GM21529 (cell line): ENCODE results near the gene CLDN22.

Source experiments
- ATAC-seq: cut with Tn5 transposase; IDR thresholded peaks from one replicate; pipeline ENCODE4 v1.9.1; 2021; ENCODE audit not compliant: unreplicated experiment

Gene CLDN22

DNA sequence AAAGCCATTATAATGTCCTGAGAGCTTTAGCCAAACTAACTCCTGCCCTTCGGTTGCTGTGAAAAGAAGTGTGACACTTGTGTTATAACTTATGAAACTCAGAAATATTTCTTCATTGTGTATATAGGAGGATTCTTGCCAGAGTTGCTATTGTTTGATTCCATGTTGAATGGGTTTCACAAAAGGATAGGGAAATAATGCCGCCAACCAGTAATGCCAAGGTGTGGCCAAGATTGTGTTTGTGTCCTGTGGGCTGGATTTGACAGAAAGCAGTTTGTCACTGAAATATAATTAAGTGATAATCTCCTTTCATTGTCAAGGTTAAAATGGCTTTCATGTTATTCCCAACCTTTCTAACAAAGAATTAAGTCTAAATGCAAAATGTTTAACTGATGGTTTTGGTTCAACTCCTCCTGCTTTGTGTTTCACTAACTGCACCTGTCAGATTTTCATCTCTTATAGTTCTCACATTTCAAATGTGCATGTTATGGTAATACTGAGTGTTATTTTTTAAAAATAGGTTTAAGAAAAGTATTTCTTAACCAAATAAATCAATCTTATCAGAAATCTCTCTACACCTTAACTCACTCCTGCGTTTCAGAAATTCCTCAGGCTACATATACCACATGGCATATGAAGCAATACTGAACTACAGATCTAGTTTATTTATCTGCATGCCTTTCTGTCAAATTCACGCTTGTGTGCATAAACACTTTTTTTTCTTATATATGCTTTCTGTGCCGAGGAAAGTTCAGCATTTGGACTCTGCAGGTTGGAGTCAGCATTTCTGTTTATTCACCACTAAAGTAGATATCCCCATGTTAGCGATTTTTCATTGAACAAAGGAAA lies at the start of gene CLDN22:
Gene CLDN22, minus strand, starts transcription at position 66 of the 849 bp plus-strand sequence. Its CDS starts 58 bp downstream, at position 8.
- ATAC-seq, result no peak

DNA sequence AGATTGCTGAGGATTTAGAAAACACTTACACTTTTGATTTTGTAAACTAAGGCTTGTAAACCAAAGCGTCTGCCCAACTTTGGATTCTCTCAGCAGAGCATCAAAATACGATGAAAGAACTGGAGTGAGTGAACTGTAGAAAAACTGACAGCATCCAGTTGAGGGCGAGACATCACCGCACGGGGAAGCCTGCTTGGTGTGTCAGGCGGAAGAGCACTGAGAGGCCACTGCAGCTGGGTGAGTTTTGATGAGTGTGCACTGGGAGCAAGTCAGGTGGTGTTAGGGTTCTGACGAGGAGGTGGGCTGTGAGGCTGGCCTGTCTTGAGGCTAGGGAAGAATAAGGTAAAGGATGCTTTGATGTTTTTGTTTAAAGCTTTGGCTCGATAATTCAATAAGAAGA lies 49.0 kb upstream of the CLDN22 start:
- no peak for ATAC-seq

DNA sequence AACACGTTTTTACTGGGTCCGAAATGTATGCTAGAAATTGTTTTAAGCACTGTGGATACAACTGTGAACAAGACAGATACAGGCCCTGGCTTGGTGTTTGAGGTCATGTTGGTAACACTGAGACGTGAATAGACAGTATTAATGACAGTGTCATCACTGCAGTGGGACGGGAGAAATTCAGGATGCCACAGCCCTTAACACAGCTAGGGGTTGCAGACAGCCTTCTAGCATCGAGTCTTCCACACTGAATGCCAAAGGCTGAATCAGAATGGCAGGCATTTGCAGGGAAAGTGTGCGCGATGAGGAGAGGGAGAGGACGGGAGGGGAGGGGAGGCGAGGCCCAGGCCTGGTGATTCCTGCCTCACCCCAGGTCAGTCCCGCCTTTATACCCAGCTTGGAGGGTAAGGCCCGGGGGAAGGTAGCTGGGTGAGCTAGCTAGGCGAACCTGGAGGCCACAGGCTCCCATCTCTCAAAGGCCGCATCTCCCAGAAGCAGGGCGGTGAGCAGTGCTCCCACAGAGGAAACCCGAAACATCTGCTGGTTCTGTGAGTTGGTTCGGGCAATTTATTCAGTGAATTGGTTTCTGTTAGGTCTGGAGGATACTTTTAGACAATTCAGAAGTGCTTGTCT lies 46.2 kb upstream of the CLDN22 start:
- ATAC-seq, result no peak

DNA sequence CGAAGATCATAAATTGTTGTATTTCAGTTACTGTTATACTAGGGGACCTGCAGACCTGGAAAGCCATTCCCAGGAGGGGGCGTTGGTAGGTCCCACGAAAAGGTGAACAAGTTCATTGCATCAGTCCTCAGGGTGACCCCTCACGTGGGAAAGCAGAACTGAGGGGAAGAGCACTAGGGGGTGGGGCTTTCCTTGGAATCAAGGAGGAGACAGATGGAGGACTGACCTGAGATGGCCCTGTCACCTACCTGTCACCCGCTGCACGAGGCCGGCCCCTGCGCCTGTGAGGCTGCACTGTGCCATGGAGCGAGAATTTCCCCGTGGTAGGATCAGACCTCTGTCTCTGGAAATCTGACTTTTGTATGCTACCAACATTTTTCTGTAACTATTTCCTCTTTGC lies 43.9 kb upstream of the CLDN22 start:
- no peak for ATAC-seq

DNA sequence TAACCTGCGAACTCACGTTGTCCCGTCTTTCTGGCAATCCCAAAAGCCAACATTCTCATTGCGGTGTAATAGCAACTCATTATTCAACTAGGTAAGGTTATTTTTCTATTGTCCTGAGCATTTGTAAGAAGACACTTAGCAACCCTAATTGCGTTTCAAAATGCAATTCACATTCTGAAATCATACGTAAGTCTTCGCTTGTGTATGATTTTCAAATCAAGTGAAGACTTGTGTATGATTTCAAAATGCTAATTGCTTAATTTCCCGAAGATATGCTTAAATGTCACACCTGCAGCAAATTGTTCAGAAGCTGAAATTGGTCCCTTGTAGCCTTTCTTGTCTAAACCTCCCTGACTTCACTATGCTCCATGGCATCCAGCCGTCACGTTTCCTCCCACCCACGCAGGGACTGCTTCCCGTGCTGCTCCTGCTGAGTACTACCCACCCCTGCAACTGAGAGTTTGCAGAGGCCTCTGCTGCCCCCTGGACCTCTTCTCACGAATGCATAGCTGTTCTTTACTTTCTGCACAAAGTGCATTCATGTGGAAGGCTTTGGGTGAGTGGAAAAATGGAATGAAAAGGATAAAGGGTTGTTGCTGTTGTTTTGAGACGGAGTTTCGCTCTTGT lies 43.0 kb upstream of the CLDN22 start:
- no peak for ATAC-seq

DNA sequence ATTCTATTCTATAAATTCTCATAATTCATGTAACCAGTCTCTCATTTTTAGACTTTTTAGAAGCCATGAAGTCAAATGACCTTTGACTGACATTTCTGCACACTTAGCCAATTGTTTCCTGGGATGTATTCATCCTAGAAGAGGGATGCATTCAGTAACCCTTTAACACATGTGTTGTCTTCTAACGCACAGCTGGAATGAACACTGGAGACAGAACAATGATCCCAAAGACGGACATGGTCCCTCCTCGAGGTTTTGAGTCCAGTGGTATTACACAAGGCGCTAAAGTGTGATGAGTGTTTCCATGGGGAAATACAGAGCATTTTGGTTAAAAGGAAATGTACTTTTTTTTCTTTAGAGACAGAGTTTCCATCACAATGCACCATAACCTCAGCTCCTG lies 42.0 kb upstream of the CLDN22 start:
- ATAC-seq, result no peak

DNA sequence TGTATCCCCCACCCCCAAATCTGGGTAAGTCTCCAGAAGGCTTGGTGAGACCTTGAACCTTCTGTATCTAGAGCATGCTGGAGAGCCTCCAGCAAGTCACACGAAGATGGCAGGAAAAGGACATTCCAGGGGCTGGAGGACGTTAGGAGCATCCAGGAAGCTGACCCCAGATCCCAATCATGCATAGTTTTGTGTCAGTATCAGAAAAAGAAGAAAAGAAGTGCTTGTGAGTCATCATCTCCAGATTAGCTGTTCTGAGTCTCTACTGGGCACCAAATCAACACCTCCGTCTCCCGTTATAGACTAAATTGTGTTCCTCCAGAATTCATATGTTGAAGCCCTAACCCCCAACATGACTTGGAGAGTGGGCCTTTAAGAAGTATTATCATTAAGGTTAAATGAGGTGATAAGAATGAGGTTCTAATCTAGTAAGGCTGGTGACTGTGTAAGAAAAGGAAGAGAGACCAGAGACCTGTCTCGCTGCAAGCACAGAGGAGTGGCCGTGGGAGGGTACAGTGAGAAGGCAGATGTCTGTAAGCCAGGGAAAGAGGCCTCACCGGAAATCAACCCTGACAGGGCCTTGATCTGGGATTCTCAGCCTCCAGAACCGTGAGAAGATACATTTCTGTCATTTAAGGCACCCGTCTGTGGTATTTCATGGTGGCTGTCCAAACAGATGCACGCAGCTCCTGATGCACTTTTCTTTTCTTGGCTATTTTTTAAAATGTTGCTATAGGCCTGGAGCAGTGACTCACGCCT lies 40.3 kb upstream of the CLDN22 start:
- no peak for ATAC-seq

DNA sequence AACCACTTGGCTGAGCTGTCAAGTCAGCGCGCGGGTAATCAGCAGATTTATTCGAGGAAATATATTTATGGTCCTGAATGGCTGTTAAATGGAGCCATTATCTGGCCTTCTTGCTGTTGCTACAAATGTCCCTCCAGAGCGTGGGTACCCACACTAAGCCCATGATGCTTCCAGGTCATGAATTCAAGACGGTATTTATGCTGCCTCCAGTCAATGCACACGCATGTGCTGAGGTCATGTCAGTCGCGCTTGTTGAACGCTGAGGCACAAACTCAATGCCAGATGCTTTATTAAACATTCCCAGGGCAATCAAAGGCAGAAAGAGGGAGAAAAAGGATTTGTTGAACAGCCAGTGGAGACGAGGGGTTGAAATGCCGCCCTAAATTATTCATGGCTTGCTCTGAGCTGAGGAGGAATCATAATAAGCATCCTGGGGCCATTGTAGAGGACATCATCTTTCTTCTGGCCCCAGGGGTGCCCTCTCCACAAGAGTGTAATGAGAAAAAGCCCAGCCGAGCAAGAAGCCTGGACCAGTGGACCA lies 38.2 kb upstream of the CLDN22 start:
- ATAC-seq, result no peak

DNA sequence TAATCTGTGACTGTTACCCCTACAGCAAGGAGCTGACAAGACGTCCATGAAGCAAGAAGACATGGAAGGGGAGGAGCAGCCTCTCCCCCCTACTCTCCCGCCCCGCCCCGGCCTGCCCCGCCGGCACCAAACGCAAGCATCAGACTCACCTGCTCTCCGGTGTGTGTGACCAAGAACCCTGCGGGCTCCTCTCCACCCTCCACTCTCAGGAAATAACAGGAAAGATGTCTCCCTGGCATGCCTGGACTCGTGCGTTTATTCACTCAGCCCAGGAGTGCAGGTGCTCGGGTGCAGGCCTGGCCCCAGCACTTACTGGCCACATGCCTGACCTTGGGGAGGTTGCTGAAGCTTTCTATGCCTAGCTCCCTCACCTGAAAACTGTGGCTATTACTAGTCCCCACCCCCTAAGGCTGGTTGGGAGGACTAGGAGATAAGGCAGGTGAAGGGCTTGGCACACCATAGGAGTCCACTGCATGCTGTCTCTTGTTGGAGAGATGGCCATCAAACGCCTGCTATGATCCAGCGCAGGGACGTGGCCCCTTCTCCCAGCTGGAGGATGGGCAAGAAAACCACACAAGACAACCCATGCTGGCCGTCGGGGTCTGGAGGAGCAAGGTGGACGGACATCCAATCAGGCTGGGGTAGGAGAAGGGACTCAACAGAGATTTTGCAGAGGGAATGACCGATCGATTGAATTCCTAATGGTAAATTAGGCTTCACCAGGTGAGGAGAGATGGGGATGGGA lies 37.0 kb upstream of the CLDN22 start:
- no peak for ATAC-seq

DNA sequence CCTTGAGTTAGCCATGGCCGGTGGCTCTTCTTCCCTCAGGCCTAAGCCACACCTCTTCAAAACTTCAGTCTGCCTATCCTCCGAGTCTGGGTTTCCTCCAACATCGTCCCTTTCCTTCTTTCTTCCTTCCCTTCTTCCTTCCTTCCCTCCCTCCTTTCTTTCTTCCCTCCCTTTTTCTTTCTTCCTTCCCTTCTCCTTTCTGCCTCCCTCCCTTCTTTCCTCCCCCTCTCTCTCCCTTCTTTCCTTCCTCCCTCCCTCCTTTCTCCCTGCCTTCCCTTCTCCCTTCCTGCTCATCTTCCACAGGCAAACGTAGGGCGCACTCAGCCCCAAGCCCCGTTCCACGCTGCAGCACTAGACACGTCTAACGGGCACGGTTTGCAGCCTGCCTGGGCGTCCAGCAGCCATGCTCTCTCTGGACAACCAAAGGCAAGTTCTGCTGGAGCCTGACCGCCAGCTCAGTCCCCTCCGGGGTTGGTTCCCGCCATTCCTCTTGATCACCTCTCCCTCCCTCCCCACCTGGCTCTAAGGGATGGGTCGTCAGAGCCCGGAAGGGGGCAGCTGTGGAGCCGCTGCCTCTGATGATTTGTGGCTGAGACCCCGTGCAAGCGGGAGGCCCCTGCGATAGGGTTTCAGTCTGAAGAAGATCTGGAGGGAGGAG lies 36.2 kb upstream of the CLDN22 start:
- no peak for ATAC-seq

DNA sequence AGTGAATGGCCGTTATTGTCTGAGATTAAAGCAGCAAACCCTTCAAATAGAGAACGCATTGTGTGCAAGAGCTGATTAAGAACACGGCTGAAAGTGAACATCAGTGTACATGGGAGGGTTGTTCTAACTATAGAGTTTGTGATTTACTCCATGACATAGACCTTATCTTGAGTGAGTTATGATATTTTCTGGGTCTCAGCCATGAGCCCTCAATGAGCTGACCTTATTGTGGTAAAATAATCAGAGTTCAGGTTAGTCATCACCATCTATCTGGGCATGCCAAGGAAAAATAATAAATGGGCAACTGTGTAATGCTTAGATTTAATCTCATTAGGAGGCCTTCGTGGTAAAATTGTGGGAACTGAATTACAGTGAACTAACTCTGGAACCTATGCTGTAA lies 35.3 kb upstream of the CLDN22 start:
- ATAC-seq, result no peak

DNA sequence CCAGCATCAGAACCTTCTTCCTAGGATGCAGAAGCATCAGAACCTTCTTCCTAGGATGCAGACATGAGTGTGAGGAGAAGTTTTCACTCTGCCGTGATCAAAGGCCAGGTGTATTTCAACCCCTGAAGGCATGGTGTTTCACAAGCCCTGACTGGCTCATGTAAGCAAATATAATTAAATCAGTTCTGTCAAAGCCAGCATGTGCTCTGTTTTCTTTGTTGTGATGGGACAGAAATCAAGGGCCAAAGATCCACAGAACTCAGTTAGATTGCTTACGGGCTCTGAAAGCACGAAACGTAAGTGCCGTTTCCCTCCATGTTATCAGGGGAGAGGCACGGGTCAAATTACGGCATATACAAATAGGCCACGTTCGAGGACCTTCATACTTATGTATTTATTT lies 34.1 kb upstream of the CLDN22 start:
- no peak for ATAC-seq

DNA sequence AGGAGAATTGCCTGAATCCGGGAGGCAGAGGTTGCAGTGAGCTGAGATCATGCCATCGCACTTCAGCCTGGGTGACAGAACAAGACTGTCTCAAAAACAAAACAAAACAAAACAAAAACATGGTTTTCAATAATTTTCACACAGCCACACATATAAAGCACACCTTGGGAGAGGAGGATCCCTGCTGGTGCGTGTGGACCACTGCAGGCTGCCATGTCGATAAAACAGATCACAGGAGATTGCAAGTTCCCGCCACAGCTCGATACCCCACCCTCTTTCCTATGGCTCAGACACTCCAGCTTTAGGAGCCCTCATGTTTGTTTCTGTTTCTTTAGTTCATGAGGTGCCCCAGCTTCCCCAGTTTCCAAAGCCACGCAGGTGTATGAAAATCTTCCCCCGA lies 33.5 kb upstream of the CLDN22 start:
- ATAC-seq, result no peak

DNA sequence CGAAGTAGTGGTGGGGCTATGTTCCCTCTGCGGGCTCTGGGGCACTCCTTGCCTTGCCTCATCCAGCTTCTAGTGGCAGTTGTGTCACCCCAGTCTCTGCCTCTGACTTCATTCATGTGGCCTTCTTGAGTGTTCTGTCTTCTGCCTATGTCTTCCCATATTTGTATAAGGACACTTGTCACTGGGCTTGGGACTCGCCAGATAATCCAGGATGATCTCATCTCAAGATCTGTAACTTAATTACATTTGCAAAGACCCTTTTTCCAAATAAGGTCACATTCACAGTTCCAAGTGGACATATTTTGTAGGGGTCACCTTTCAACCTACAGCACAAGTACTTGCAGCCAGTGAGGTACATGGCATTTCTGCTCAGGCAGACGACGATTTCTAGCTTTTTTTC lies 32.5 kb upstream of the CLDN22 start:
- no peak for ATAC-seq

DNA sequence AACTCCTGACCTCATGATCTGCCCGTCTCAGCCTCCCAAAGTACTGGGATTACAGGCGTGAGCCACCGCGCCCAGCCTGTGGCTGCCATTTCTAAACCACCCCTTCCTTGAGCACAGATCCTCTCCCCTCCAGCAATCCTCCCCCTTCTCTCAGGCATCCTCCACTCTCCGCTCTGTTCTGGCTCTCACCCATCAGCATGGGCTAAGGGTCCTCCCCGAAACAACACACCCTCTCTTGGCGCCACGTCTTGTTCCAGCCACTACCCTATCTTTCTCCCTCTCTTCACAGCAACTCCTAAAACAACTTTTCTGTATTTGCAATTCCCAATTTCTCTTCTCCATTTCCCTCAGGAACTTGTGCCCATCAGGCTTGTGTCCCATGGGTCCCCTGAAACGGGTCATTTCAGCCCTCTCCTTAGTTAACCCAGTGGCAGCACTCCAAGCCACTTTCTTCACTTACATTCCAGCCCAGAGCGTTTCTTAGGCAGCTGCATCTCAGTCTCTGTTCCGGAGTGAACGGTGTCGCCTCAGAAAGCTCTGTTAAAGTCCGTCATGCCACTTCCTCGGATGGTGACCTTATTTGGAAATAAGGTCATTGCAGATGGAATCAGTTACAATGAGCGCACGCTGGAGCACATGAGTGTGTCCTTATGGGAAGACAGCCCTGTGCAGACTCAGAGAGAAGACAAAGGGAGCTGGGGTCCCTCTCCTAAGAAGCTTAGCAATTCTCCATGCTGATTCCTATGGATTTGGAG lies 30.4 kb upstream of the CLDN22 start:
- ATAC-seq, result no peak

DNA sequence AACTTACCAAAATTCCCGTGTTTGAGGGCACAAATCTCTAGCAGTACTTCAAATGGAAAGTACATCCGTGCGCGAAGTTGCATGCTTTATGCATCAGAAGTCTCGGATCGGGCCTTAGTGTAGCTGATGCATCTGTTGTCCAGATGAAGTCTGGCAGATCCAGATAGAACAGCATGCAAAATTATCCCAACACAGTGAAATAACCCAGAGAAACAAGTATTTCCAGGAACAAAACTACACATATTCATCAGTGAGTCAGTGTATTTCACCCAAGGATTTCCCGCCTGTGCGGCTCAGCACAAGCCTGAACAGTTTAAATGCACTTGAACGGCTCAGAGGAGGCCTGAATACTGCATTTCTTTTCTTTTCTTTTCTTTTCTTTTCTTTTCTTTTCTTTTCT lies 29.6 kb upstream of the CLDN22 start:
- ATAC-seq, result no peak

DNA sequence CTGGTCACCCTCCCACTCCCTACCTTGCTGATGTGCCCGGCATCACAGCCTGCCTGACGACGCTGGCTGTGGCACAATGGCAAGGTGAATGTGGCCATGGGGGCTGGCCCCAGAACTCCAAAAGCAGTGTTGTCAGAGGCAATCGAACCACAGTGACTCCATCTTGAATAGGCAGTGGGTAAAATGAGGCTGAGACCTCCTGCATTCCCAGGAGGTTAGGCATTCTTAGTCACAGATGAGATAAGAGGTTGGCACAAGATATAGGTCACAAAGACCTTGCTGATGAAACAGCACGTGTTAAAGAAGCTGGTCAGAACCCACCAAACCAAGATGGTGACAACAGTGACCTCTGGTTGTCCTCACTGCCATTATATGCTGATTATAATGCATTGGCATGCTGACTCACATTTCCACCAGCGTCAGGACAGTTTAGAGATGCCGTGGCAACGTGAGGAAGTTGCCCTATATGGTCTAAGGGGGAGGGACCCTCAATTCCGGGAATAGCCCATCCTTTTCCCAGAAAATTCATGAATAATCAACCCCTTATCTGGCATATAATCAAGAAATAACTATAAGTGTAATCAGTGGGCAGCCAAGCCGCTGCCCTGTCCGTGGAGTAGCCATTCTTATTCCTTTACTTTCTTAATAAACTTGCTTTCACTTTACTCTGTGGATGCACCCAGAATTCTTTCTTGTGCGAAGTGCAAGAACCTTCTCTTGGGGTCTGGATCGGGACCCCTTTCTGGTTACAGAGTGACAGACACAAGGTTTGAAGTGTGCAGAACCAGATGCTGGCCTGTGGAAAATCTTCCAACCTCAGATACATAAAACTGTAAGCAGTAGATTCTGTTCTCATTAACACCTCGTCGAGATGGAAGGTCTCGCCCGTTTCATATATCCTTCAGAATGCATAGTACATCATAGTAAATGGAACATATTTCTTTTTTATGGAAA lies 28.9 kb upstream of the CLDN22 start:
- no peak for ATAC-seq

DNA sequence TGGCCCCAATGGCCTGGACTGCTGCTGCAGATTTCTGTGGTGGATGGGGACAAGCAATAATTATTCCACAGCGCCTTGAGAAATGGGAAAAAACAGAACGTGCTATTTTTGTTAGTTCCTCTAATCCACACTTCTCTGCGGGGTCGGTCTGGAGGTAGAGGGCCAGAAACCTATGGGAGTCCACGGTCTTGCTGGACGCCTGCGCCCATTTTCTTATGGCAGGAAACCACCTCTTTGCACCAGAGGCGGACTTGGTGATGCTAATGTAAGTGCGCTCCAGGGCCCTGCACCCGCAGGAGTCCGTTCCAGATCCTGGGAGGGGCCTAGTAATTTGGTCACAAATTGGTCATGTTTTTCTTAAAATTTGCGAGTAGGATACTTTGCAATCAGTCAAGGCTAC lies 28.1 kb upstream of the CLDN22 start:
- no peak for ATAC-seq
